Hepatocyte (in vitro differentiated cells): ENCODE data around the gene SLC39A7. TPM values are rescaled to one million over a fixed set of nuclear protein-coding genes. Genes with fewer than 3 reads are reported as not detected.

Source experiments
- DNase-seq: peaks from one replicate; pipeline ENCODE4 v3.0.0-alpha.2; 2016; ENCODE audit warnings: low spot score
- H2AFZ ChIP-seq: fragments of 200-600 bp; sonication (generic); 2 replicates; pipeline ENCODE4 v1.6.0; 2016; ENCODE audit warnings: antibody characterized with exemption, mild to moderate bottlenecking
- H3K27ac ChIP-seq: fragments of 200-600 bp; sonication (generic); 2 replicates; pipeline ENCODE4 v1.5.1; 2016; ENCODE audit warnings: mild to moderate bottlenecking
- H3K27me3 ChIP-seq: fragments of 200-600 bp; sonication (generic); 2 replicates; pipeline ENCODE4 v1.6.1; 2016
- H3K36me3 ChIP-seq: fragments of 200-600 bp; sonication (generic); replicated peaks from 2 replicates; pipeline ENCODE4 v1.5.1; 2016; ENCODE audit warnings: low read depth; ENCODE audit not compliant: insufficient read depth
- H3K4me1 ChIP-seq: fragments of 200-600 bp; sonication (generic); 2 replicates; pipeline ENCODE4 v1.5.1; 2016; ENCODE audit warnings: mild to moderate bottlenecking, moderate library complexity; ENCODE audit not compliant: insufficient read depth
- H3K4me2 ChIP-seq: fragments of 200-600 bp; sonication (generic); 2 replicates; pipeline ENCODE4 v1.6.0; 2016
- H3K4me3 ChIP-seq: fragments of 200-600 bp; sonication (generic); 2 replicates; pipeline ENCODE4 v1.5.1; 2016; ENCODE audit warnings: mild to moderate bottlenecking
- H3K79me2 ChIP-seq: fragments of 200-600 bp; sonication (generic); 2 replicates; pipeline ENCODE4 v1.6.0; 2017; ENCODE audit warnings: mild to moderate bottlenecking
- H3K9me2 ChIP-seq: fragments of 200-600 bp; sonication (generic); replicated peaks from 2 replicates; pipeline ENCODE4 v1.6.0; 2017; ENCODE audit warnings: mild to moderate bottlenecking; ENCODE audit not compliant: insufficient read depth
- H3K9me3 ChIP-seq: fragments of 200-600 bp; sonication (generic); 2 replicates; pipeline ENCODE4 v1.5.1; 2016; ENCODE audit warnings: low read depth, mild to moderate bottlenecking
- H4K20me1 ChIP-seq: fragments of 200-600 bp; sonication (generic); 2 replicates; pipeline ENCODE4 v1.6.0; 2016; ENCODE audit warnings: mild to moderate bottlenecking; ENCODE audit not compliant: insufficient read depth, poor library complexity, severe bottlenecking
- EZH2 ChIP-seq: fragments of 200-600 bp; sonication (generic); IDR thresholded peaks from 2 replicates; pipeline ENCODE4 v1.6.1; 2016; ENCODE audit warnings: antibody characterized with exemption, mild to moderate bottlenecking, borderline replicate concordance
- EZH2phosphoT487 ChIP-seq: fragments of 200-600 bp; sonication (generic); IDR thresholded peaks from one replicate; pipeline ENCODE4 v1.6.1; 2018; ENCODE audit warnings: antibody characterized with exemption, mild to moderate bottlenecking, low read depth, moderate library complexity; ENCODE audit not compliant: unreplicated experiment, severe bottlenecking
- WGBS: methylation state at CpG from one replicate; pipeline ENCODE4 v1.1.6; 2016; ENCODE audit warnings: low lambda C conversion rate; ENCODE audit errors: missing lambda C conversion rate; 5-methylcytosine and 5-hydroxymethylcytosine counted together
- polyA plus RNA-seq: library from polyadenylated mRNA; unstranded; fragments of >200 nt; fragmentation: Nextera tagmentation; extraction: Ambion mirVana; gene quantifications from 2 replicates; pipeline ENCODE4 v1.2.1, GENCODE V29; 2016
- total RNA-seq: library from RNA; depleted of rRNA; stranded (reverse); fragments of >200 nt; gene quantifications from 2 replicates; pipeline ENCODE4 v1.2.3, GENCODE V29; 2014
- TF ChIP-seq, protein P1 (sequence below): fragments of 200-600 bp; sonication (generic); IDR thresholded peaks from 2 replicates; pipeline ENCODE4 v1.5.1; 2016; ENCODE audit warnings: antibody characterized with exemption, mild to moderate bottlenecking; ENCODE audit not compliant: poor library complexity

SLC39A7 gene
- total and polyA plus RNA-seq, 2 experiments from 2014 or later: 55.0 to 130 TPM

DNA sequence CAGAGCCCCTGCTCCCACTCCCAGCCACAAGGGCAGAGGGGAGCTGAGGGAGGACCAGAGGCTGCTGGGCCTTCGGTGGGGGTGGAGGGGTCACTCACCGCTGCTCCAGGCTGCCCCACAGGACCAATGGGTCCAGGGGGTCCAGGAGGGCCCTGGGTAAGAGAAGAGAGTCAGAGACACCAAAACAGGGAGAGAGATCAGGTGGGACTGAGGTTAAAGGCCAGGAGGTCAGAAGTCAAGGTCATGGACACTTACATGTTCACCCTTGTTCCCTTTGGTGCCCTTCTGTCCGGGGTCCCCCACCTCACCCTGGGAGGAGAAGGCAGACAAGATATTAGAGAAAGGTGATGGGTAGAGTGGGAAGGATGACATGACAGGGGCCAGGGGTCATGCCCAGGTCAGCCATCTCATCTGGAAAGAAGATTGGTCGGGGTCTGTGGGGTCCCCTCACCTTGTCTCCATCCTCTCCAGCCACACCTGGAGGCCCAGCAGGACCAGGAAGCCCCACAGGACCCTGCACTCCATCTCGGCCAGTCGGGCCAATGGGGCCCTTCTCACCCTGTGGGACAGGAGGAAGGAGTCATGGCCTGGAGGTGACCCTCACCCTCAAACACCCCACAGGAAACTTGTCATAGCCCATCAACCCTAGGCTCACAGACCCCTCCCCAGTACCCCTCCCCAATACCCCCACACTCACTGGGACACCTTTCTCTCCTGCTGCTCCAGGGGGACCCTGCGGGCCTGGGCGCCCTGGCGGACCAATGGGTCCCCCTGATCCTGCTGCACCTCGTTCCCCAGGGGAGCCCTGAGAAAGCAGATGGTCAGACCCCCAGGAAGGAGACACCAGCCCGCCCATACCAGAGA lies 29.4 kb upstream of the SLC39A7 start:
- no peaks in the 10 kb centered on the region for H4K20me1 ChIP-seq
- WGBS: 86% methylated on average over 11 of the region's 11 CpGs

DNA sequence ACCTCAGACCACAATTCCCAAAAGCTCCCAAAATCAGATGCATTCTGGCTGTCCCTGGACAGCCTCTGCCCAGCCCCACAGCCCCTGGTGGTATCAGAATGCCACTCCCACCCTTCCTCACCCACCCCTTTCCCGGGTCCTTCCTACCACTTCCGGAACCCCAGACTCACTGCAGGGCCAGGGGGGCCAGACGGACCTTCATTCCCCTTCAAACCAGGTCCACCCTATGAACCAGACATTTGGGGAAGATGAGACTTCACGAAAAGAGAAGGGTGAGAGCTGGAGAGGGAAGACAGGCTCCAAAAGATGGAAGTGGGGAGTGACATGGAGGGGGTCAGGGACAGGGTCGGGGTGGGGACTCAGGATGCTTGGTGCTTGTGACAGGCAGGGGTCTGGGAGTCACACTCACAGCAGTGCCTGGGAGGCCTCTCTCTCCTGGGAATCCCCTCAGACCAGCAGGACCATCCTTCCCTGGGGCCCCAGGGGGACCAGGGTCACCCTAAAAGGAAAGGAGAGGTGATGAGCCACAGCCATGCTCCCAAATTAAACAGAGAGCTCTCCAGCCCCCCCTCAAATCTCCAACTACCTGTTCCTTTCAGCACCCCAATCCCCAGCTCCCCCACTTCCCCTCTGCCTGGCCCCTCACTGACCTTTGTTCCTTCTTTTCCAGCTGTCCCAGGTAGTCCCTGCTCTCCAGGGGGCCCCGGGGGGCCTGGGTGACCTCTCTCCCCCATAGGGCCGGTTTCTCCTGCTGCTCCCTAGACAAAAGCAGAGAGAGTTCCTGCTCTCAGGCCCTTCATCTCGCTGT lies 28.6 kb upstream of the SLC39A7 start:
- no peak for DNase-seq
- WGBS: 76% methylated on average over 8 of the region's 8 CpGs
- TF ChIP-seq EZH2 (no peak), EZH2phosphoT487 (no peak)
- TF ChIP-seq, protein P1, sequence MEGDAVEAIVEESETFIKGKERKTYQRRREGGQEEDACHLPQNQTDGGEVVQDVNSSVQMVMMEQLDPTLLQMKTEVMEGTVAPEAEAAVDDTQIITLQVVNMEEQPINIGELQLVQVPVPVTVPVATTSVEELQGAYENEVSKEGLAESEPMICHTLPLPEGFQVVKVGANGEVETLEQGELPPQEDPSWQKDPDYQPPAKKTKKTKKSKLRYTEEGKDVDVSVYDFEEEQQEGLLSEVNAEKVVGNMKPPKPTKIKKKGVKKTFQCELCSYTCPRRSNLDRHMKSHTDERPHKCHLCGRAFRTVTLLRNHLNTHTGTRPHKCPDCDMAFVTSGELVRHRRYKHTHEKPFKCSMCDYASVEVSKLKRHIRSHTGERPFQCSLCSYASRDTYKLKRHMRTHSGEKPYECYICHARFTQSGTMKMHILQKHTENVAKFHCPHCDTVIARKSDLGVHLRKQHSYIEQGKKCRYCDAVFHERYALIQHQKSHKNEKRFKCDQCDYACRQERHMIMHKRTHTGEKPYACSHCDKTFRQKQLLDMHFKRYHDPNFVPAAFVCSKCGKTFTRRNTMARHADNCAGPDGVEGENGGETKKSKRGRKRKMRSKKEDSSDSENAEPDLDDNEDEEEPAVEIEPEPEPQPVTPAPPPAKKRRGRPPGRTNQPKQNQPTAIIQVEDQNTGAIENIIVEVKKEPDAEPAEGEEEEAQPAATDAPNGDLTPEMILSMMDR: no peak

More for the DNA sequence above, 29.4 kb upstream of the SLC39A7 start:
- H3K27ac ChIP-seq: no peak overlapping the region
- TF ChIP-seq EZH2 (no peak), EZH2phosphoT487 (no peak)
- TF ChIP-seq, protein P1: no peak
- no peaks in the 10 kb centered on the region for H3K36me3 ChIP-seq
- H3K9me3 ChIP-seq: no peaks in the 10 kb centered on the region
- H3K79me2 ChIP-seq: no peaks in the 10 kb centered on the region
- H3K27me3 ChIP-seq: no peaks in the 10 kb centered on the region
- H3K4me2 ChIP-seq: no peak overlapping the region
- H3K4me1 ChIP-seq: no peaks in the 10 kb centered on the region
- no peaks in the 10 kb centered on the region for H3K9me2 ChIP-seq
- H2AFZ ChIP-seq: no peak overlapping the region
- no peak overlapping the region for H3K4me3 ChIP-seq
- no peak for DNase-seq

DNA sequence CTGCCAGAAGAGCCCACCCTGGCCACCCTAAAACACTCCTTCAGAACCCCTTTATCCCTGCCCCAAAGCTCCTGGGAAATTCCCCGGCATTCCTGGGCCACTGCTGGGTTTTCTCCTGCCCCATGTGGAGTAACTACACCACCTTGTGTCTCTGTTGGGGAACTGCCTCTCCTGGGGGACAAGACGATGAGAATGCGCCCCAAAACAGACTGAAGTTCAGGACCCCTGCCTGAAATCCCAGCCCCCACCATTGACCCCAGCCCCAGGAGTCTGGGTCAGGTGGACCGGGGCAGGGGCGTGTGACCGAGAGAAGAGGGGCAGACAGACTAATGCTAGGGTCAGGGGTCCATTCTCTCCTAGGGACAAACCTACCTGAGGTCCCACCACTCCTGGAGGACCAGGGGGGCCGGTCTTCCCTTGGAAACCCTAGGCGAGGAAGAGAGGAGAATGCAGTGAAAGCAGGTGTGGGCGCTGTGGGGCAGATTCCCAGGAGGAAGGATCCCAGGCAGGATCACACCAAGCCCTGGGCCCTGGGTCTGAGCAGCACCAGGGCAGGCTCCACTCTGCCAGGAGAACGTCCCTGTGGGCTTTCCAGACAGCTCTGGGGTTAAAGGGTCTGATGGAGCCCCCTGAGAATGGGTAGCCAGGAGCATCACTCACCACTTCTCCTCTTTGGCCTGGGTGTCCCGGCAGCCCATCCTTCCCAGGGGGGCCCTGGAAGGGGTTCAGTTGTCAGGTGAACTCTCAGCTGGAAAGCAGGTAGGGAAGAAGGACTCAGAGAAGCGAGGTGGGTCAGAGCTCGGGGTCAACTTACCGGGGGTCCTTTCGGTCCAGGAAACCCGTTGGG lies 27.8 kb upstream of the SLC39A7 start:
- Histone ChIP-seq H3K27ac (no peak overlapping the region), H4K20me1 (no peaks in the 10 kb centered on the region), H3K9me3 (no peaks in the 10 kb centered on the region), H3K4me2 (peak overlapping the region; percentile 57), H3K9me2 (no peaks in the 10 kb centered on the region), H2AFZ (no peak overlapping the region), H3K4me3 (no peak overlapping the region), H3K79me2 (no peaks in the 10 kb centered on the region), H3K27me3 (no peaks in the 10 kb centered on the region), H3K4me1 (no peaks in the 10 kb centered on the region), H3K36me3 (no peaks in the 10 kb centered on the region)
- peak; percentile 56 for DNase-seq
- TF ChIP-seq, protein P1: peak; percentile 55
- TF ChIP-seq EZH2: no peak
- 80% methylated on average over 14 of the region's 16 CpGs for WGBS

More for the DNA sequence above, 28.6 kb upstream of the SLC39A7 start:
- no peaks in the 10 kb centered on the region for H3K27me3 ChIP-seq
- no peak overlapping the region for H3K4me3 ChIP-seq
- H3K79me2 ChIP-seq: no peaks in the 10 kb centered on the region
- no peaks in the 10 kb centered on the region for H4K20me1 ChIP-seq
- H3K27ac ChIP-seq: no peak overlapping the region
- peak overlapping the region; percentile 57 for H3K4me2 ChIP-seq
- no peaks in the 10 kb centered on the region for H3K4me1 ChIP-seq
- no peaks in the 10 kb centered on the region for H3K36me3 ChIP-seq
- no peak overlapping the region for H2AFZ ChIP-seq
- H3K9me2 ChIP-seq: no peaks in the 10 kb centered on the region
- H3K9me3 ChIP-seq: no peaks in the 10 kb centered on the region
